Measurements from ENCODE around the gene SUMO3.

The SUMO3 gene

GRCh38 chr21:44756423-44757185 is 61.3 kb downstream of the SUMO3 start:
- DNase-seq: no peak
- TF ChIP-seq POLR2A (IDR thresholded peaks at IDR 0.05; ENCODE audit: low read length) (no peak), GATA1 (IDR thresholded peaks at IDR 0.05; ENCODE audit: low read depth, low read length) (no peak)

Data from erythroblast (primary cell).